NCI-H748 treated with DMSO at 0.1 percent for 48 hours (cell line): ENCODE measurements around the gene NFAM1.

Experiments
- DNase-seq: peaks from one replicate; lab custom pipeline; 2025; lab: John Stamatoyannopoulos, UW

Gene NFAM1

GRCh38 chr22:42414565-42415303 is 17.5 kb downstream of the NFAM1 start:
- no peak for DNase-seq

- no peak for DNase-seq
These were observed 18.2 kb downstream of the NFAM1 start for GRCh38 chr22:42414021-42414420.

- no peak for DNase-seq
These were observed 19.4 kb downstream of the NFAM1 start for GRCh38 chr22:42412744-42413333.

GRCh38 chr22:42410708-42411107 is 21.5 kb downstream of the NFAM1 start:
- DNase-seq: no peak

- DNase-seq: no peak
These were observed 23.2 kb downstream of the NFAM1 start for GRCh38 chr22:42408810-42409529.

- no peak for DNase-seq
These were observed 23.9 kb downstream of the NFAM1 start for GRCh38 chr22:42408276-42408675.

GRCh38 chr22:42404266-42404665 is 27.9 kb downstream of the NFAM1 start:
- DNase-seq: no peak

GRCh38 chr22:42401535-42402334 is 30.5 kb downstream of the NFAM1 start:
- DNase-seq: no peak

GRCh38 chr22:42400811-42401534 is 31.2 kb downstream of the NFAM1 start:
- no peak for DNase-seq

GRCh38 chr22:42399315-42400271 is 32.6 kb downstream of the NFAM1 start:
- DNase-seq: peak; percentile 96

- no peak for DNase-seq
These were observed 34.6 kb downstream of the NFAM1 start for GRCh38 chr22:42397332-42398249.

GRCh38 chr22:42396621-42397331 is 35.4 kb downstream of the NFAM1 start:
- no peak for DNase-seq

- DNase-seq: peak; percentile 18
These were observed 43.1 kb downstream of the NFAM1 start for GRCh38 chr22:42389143-42389542.

GRCh38 chr22:42388130-42388797 is 43.9 kb downstream of the NFAM1 start:
- peak; percentile 94 for DNase-seq

GRCh38 chr22:42387631-42388030 is 44.6 kb downstream of the NFAM1 start:
- DNase-seq: no peak

GRCh38 chr22:42385696-42386095 is 46.5 kb downstream of the NFAM1 start:
- DNase-seq: no peak

- no peak for DNase-seq
These were observed 47.7 kb downstream of the NFAM1 start for GRCh38 chr22:42384506-42384905.

- DNase-seq: no peak
These were observed 48.3 kb downstream of the NFAM1 start for GRCh38 chr22:42383851-42384417.
